ENCODE results near the gene HK1.

DNA sequence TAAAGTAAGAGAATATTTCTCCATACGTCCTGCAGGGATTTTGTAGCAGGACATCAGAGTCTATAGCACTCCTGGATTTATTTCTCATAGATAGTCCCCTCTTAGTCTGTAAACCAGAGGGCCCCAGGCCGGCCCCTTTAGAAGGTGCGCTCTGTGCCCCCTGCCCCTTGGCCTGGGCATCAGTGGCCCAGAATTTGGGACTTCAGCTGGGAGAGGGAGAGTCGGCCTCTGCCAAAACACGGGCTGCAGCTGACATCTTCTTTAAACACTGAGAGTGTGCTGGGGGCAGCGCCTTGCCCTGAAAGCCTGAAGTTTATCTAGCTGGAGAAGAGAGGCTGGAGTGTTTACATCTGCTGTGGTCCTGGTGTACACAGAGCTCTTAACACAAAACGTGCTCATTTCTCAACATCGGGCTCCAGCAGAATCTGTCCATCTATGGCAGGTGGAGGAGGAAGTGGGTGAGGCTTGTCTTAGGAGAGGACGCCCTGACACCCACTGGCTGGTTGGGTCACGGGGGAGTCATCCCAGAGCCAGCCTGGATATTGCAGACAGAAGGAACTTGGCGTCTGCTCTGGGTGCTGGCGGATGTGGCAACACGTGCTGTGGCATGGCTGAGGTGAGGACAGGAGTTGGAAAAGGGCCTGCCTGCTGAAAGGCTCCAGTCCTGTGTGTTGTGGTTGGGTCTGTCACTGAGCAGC lies 143.5 kb downstream of the HK1 start:
- TF ChIP-seq ZNF8 (CRISPR knock-in tag; IDR thresholded peaks at IDR 0.05) (no peak), ZNF565 (CRISPR knock-in tag; conservative IDR thresholded peaks at IDR 0.05; ENCODE audit: low read depth) (no peak), ISL1 (CRISPR knock-in tag; IDR thresholded peaks at IDR 0.05) (no peak), PPARA (CRISPR knock-in tag; IDR thresholded peaks at IDR 0.05; ENCODE audit: borderline replicate concordance) (no peak), TCF4 (CRISPR knock-in tag; IDR thresholded peaks at IDR 0.05; ENCODE audit: borderline replicate concordance) (no peak), CSDC2 (CRISPR knock-in tag; IDR thresholded peaks at IDR 0.05) (no peak), BACH2 (CRISPR knock-in tag; IDR thresholded peaks at IDR 0.05; ENCODE audit: borderline replicate concordance) (no peak), RARB (CRISPR knock-in tag; IDR thresholded peaks at IDR 0.05) (no peak), ZC3H10 (CRISPR knock-in tag; IDR thresholded peaks at IDR 0.05) (no peak), OSR1 (CRISPR knock-in tag; IDR thresholded peaks at IDR 0.05) (no peak)
- TF ChIP-seq, protein P1, sequence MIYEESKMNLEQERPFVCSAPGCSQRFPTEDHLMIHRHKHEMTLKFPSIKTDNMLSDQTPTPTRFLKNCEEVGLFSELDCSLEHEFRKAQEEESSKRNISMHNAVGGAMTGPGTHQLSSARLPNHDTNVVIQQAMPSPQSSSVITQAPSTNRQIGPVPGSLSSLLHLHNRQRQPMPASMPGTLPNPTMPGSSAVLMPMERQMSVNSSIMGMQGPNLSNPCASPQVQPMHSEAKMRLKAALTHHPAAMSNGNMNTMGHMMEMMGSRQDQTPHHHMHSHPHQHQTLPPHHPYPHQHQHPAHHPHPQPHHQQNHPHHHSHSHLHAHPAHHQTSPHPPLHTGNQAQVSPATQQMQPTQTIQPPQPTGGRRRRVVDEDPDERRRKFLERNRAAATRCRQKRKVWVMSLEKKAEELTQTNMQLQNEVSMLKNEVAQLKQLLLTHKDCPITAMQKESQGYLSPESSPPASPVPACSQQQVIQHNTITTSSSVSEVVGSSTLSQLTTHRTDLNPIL (CRISPR knock-in tag; IDR thresholded peaks at IDR 0.05; ENCODE audit: low read depth), result no peak
- TF ChIP-seq, protein P2, sequence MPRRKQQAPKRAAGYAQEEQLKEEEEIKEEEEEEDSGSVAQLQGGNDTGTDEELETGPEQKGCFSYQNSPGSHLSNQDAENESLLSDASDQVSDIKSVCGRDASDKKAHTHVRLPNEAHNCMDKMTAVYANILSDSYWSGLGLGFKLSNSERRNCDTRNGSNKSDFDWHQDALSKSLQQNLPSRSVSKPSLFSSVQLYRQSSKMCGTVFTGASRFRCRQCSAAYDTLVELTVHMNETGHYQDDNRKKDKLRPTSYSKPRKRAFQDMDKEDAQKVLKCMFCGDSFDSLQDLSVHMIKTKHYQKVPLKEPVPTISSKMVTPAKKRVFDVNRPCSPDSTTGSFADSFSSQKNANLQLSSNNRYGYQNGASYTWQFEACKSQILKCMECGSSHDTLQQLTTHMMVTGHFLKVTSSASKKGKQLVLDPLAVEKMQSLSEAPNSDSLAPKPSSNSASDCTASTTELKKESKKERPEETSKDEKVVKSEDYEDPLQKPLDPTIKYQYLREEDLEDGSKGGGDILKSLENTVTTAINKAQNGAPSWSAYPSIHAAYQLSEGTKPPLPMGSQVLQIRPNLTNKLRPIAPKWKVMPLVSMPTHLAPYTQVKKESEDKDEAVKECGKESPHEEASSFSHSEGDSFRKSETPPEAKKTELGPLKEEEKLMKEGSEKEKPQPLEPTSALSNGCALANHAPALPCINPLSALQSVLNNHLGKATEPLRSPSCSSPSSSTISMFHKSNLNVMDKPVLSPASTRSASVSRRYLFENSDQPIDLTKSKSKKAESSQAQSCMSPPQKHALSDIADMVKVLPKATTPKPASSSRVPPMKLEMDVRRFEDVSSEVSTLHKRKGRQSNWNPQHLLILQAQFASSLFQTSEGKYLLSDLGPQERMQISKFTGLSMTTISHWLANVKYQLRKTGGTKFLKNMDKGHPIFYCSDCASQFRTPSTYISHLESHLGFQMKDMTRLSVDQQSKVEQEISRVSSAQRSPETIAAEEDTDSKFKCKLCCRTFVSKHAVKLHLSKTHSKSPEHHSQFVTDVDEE (CRISPR knock-in tag; IDR thresholded peaks at IDR 0.05), result no peak
- TF ChIP-seq, protein P3, sequence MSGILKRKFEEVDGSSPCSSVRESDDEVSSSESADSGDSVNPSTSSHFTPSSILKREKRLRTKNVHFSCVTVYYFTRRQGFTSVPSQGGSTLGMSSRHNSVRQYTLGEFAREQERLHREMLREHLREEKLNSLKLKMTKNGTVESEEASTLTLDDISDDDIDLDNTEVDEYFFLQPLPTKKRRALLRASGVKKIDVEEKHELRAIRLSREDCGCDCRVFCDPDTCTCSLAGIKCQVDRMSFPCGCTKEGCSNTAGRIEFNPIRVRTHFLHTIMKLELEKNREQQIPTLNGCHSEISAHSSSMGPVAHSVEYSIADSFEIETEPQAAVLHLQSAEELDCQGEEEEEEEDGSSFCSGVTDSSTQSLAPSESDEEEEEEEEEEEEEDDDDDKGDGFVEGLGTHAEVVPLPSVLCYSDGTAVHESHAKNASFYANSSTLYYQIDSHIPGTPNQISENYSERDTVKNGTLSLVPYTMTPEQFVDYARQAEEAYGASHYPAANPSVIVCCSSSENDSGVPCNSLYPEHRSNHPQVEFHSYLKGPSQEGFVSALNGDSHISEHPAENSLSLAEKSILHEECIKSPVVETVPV (CRISPR knock-in tag; IDR thresholded peaks at IDR 0.05), result no peak
- TF ChIP-seq, protein P4, sequence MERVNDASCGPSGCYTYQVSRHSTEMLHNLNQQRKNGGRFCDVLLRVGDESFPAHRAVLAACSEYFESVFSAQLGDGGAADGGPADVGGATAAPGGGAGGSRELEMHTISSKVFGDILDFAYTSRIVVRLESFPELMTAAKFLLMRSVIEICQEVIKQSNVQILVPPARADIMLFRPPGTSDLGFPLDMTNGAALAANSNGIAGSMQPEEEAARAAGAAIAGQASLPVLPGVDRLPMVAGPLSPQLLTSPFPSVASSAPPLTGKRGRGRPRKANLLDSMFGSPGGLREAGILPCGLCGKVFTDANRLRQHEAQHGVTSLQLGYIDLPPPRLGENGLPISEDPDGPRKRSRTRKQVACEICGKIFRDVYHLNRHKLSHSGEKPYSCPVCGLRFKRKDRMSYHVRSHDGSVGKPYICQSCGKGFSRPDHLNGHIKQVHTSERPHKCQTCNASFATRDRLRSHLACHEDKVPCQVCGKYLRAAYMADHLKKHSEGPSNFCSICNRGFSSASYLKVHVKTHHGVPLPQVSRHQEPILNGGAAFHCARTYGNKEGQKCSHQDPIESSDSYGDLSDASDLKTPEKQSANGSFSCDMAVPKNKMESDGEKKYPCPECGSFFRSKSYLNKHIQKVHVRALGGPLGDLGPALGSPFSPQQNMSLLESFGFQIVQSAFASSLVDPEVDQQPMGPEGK (CRISPR knock-in tag; IDR thresholded peaks at IDR 0.05; ENCODE audit: borderline replicate concordance), result no peak
